Measurements from ENCODE around the gene GUCA1A.

DNA sequence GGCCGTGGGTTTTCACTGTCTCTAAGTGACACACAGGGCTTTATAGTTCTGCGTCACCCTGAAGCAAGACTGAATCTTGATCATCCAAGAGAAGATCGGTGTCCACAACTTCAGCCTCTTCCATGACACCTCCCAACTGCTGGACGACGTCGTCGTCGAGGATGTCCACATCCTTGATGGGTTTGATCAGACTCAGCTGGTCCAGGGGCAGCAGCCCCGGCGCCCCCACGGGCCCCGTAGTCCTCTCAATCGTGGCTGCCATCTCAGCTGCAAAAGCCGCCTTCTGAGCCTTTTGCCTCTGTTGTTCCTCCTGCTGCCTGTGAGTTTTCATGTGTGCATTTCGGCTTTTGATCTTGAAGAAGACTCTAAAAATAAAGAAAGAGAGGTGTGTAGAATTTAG lies 55.1 kb downstream of the GUCA1A start:
- TF ChIP-seq, protein P1, sequence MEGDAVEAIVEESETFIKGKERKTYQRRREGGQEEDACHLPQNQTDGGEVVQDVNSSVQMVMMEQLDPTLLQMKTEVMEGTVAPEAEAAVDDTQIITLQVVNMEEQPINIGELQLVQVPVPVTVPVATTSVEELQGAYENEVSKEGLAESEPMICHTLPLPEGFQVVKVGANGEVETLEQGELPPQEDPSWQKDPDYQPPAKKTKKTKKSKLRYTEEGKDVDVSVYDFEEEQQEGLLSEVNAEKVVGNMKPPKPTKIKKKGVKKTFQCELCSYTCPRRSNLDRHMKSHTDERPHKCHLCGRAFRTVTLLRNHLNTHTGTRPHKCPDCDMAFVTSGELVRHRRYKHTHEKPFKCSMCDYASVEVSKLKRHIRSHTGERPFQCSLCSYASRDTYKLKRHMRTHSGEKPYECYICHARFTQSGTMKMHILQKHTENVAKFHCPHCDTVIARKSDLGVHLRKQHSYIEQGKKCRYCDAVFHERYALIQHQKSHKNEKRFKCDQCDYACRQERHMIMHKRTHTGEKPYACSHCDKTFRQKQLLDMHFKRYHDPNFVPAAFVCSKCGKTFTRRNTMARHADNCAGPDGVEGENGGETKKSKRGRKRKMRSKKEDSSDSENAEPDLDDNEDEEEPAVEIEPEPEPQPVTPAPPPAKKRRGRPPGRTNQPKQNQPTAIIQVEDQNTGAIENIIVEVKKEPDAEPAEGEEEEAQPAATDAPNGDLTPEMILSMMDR (IDR thresholded peaks at IDR 0.05; ENCODE audit: insufficient read depth, low read length, poor library complexity, severe bottlenecking): no peak
- no peak for TF ChIP-seq EZH2phosphoT487 (conservative IDR thresholded peaks at IDR 0.05; ENCODE audit: low read length)

All from SU-DHL-6 (cell line).